IMR-90 (cell line): Measurements from ENCODE around the gene SGMS1. TPM values are rescaled to one million over a fixed set of nuclear protein-coding genes. Genes with fewer than 3 reads are reported as not detected.

ENCODE experiments used
- ATAC-seq: fragments of 200-7000 bp; cut with Tn5 transposase; 2 replicates; pipeline ENCODE4 v1.9.1; 2020; ENCODE audit warnings: low read depth, mild to moderate bottlenecking, moderate library complexity
- BruUV-seq: library from RNA; stranded (reverse); fragments of 400-500 nt; replicated peaks from 2 replicates; lab custom pipeline; 2021; lab: Mats Ljungman, UMichigan
- CTCF ChIA-PET: fragments of 300-600 bp; formaldehyde crosslinking; extraction: SDS; loops from one replicate; lab custom pipeline; 2021; ENCODE audit warnings: antibody characterized with exemption; lab: Yijun Ruan, JAX
- POLR2A ChIA-PET: fragments of 300-600 bp; sonication (Branson Sonifier 250); formaldehyde crosslinking; loops from one replicate; lab custom pipeline; 2022; ENCODE audit warnings: antibody characterized with exemption; ENCODE audit not compliant: unreplicated experiment; lab: Charles Lee
- DNase-seq: peaks from one replicate; pipeline ENCODE4 v3.0.0; 2013
- H2AFZ ChIP-seq: replicated peaks from 2 replicates; pipeline ENCODE3; 2013; ENCODE audit warnings: low read length, mild to moderate bottlenecking; ENCODE audit not compliant: poor library complexity
- H2AK5ac ChIP-seq: 2 replicates; pipeline ENCODE4 v1.6.1; 2013; ENCODE audit warnings: low read depth, low read length, inconsistent platforms
- H2AK9ac ChIP-seq: replicated peaks from 2 replicates; pipeline ENCODE3; 2013; ENCODE audit warnings: mild to moderate bottlenecking, low read depth, low read length, moderate library complexity; ENCODE audit not compliant: poor library complexity
- H2BK120ac ChIP-seq: 2 replicates; pipeline ENCODE4 v1.6.1; 2013; ENCODE audit warnings: low read depth, low read length, inconsistent platforms
- H2BK15ac ChIP-seq: 3 replicates; pipeline ENCODE4 v1.6.1; 2013; ENCODE audit warnings: low read depth, low read length, inconsistent platforms
- H2BK20ac ChIP-seq: 2 replicates; pipeline ENCODE4 v1.6.1; 2013; ENCODE audit warnings: low read depth, mild to moderate bottlenecking, inconsistent platforms, low read length, moderate library complexity
- H2BK5ac ChIP-seq: 2 replicates; pipeline ENCODE4 v1.6.1; 2013; ENCODE audit warnings: mild to moderate bottlenecking, low read depth, low read length, inconsistent platforms; ENCODE audit not compliant: poor library complexity, severe bottlenecking
- H3K14ac ChIP-seq: replicated peaks from 2 replicates; pipeline ENCODE4 v1.6.1; 2013; ENCODE audit warnings: low read depth, low read length, inconsistent platforms
- H3K18ac ChIP-seq: 2 replicates; pipeline ENCODE4 v1.6.1; 2013; ENCODE audit warnings: low read depth, low read length, control low read depth
- H3K23ac ChIP-seq: 2 replicates; pipeline ENCODE4 v1.6.1; 2013; ENCODE audit warnings: low read depth, low read length, inconsistent platforms
- H3K27ac ChIP-seq: 2 replicates; pipeline ENCODE4 v1.5.1; 2013; ENCODE audit warnings: mild to moderate bottlenecking, control low read depth, low read length; ENCODE audit not compliant: insufficient read depth
- H3K27me3 ChIP-seq: 2 replicates; pipeline ENCODE4 v1.6.1; 2013; ENCODE audit warnings: low read length; ENCODE audit not compliant: control insufficient read depth, insufficient read depth
- H3K36me3 ChIP-seq: 2 replicates; pipeline ENCODE4 v1.6.1; 2013; ENCODE audit warnings: low read length, mixed read lengths; ENCODE audit not compliant: control insufficient read depth, insufficient read depth
- H3K4ac ChIP-seq: 2 replicates; pipeline ENCODE4 v1.6.1; 2013; ENCODE audit warnings: low read depth, low read length, inconsistent platforms
- H3K4me1 ChIP-seq: 2 replicates; pipeline ENCODE4 v1.6.1; 2013; ENCODE audit warnings: low read length, mixed read lengths; ENCODE audit not compliant: control insufficient read depth, insufficient read depth
- H3K4me2 ChIP-seq: 2 replicates; pipeline ENCODE4 v1.6.1; 2013; ENCODE audit warnings: low read depth, mild to moderate bottlenecking, control low read depth, low read length, moderate library complexity
- H3K4me3 ChIP-seq: 2 replicates; pipeline ENCODE4 v1.5.1; 2013; ENCODE audit warnings: low read depth, mild to moderate bottlenecking, control low read depth, low read length, moderate library complexity; ENCODE audit not compliant: insufficient read depth
- H3K56ac ChIP-seq: 2 replicates; pipeline ENCODE4 v1.6.1; 2013; ENCODE audit warnings: low read length, inconsistent platforms; ENCODE audit not compliant: insufficient read depth; ENCODE audit errors: extremely low read depth
- H3K79me1 ChIP-seq, 2 experiments: 2 replicates each; pipeline ENCODE4 v1.6.1; 2013; ENCODE audit warnings: low read length in 2 of 2, inconsistent platforms in 1 of 2, low read depth in 1 of 2
- H3K9ac ChIP-seq: 2 replicates; pipeline ENCODE4 v1.6.1; 2013; ENCODE audit warnings: low read depth, low read length, control low read depth
- H3K9me1 ChIP-seq: 2 replicates; pipeline ENCODE4 v1.6.1; 2013; ENCODE audit warnings: low read length, inconsistent platforms; ENCODE audit not compliant: insufficient read depth
- H3K9me3 ChIP-seq: 2 replicates; pipeline ENCODE4 v1.6.1; 2013; ENCODE audit warnings: low read length; ENCODE audit not compliant: control insufficient read depth, insufficient read depth
- H4K20me1 ChIP-seq: 2 replicates; pipeline ENCODE4 v1.6.1; 2013; ENCODE audit warnings: low read length, inconsistent platforms; ENCODE audit not compliant: insufficient read depth
- H4K5ac ChIP-seq: 2 replicates; pipeline ENCODE4 v1.6.1; 2013; ENCODE audit warnings: mild to moderate bottlenecking, low read depth, low read length, control low read depth
- H4K8ac ChIP-seq, 2 experiments: 2 replicates each; pipeline ENCODE4 v1.6.1; 2013; ENCODE audit warnings: low read depth in 2 of 2, low read length in 2 of 2, control low read depth in 1 of 2, inconsistent platforms in 1 of 2
- H4K91ac ChIP-seq: 2 replicates; pipeline ENCODE4 v1.6.1; 2013; ENCODE audit warnings: low read depth, low read length, inconsistent platforms; ENCODE audit not compliant: insufficient read depth
- BHLHE40 ChIP-seq: fragments of 150-350 bp; IDR thresholded peaks from 2 replicates; pipeline ENCODE4 v1.6.1; 2016; ENCODE audit warnings: mild to moderate bottlenecking, low read depth, low read length
- CEBPB ChIP-seq: IDR thresholded peaks from 2 replicates; pipeline ENCODE4 v1.6.1; 2012; ENCODE audit warnings: low read depth, low read length, improper control_type of control experiment
- CHD1 ChIP-seq: IDR thresholded peaks from 2 replicates; pipeline ENCODE4 v1.6.1; 2012; ENCODE audit warnings: low read depth, low read length, improper control_type of control experiment
- CTCF ChIP-seq: conservative IDR thresholded peaks from 2 replicates; pipeline ENCODE4 v1.5.1; 2012; ENCODE audit warnings: mild to moderate bottlenecking, low read depth, low read length, improper control_type of control experiment
- ELK1 ChIP-seq: fragments of 150-350 bp; IDR thresholded peaks from 2 replicates; pipeline ENCODE4 v1.6.1; 2016; ENCODE audit warnings: low read depth, mild to moderate bottlenecking, low read length, moderate library complexity, borderline replicate concordance
- MAFK ChIP-seq: IDR thresholded peaks from 2 replicates; pipeline ENCODE4 v1.6.1; 2012; ENCODE audit warnings: low read depth, low read length, improper control_type of control experiment
- MAZ ChIP-seq: IDR thresholded peaks from 2 replicates; pipeline ENCODE4 v1.6.1; 2012; ENCODE audit warnings: low read depth, mild to moderate bottlenecking, low read length, improper control_type of control experiment, moderate library complexity, borderline replicate concordance
- MXI1 ChIP-seq: IDR thresholded peaks from 2 replicates; pipeline ENCODE4 v1.6.1; 2012; ENCODE audit warnings: low read depth, mild to moderate bottlenecking, low read length, moderate library complexity, borderline replicate concordance
- NFE2L2 ChIP-seq: fragments of 150-350 bp; IDR thresholded peaks from 2 replicates; pipeline ENCODE4 v1.6.1; 2016; ENCODE audit warnings: low read depth, mild to moderate bottlenecking, low read length
- POLR2A ChIP-seq: IDR thresholded peaks from 2 replicates; pipeline ENCODE4 v1.6.1; 2012; ENCODE audit warnings: mild to moderate bottlenecking, low read depth, low read length
- RCOR1 ChIP-seq: IDR thresholded peaks from 2 replicates; pipeline ENCODE4 v1.6.1; 2012; ENCODE audit warnings: mild to moderate bottlenecking, low read length, improper control_type of control experiment; ENCODE audit not compliant: insufficient replicate concordance
- RFX5 ChIP-seq: IDR thresholded peaks from 2 replicates; pipeline ENCODE4 v1.8.0; 2012; ENCODE audit warnings: low read depth, mild to moderate bottlenecking, low read length, moderate library complexity
- SMC3 ChIP-seq: fragments of 150-350 bp; IDR thresholded peaks from 2 replicates; pipeline ENCODE4 v1.6.1; 2016; ENCODE audit warnings: low read depth, mild to moderate bottlenecking, antibody characterized with exemption, low read length, moderate library complexity
- USF2 ChIP-seq: fragments of 150-350 bp; IDR thresholded peaks from 2 replicates; pipeline ENCODE4 v1.6.1; 2017; ENCODE audit warnings: mild to moderate bottlenecking, antibody characterized with exemption, low read length, low read depth
- WGBS, 2 experiments: methylation state at CpG; one replicate each; pipeline versions ENCODE4 v1.1.5 to v1.1.7; 2013; ENCODE audit warnings: missing lambda C conversion rate in 2 of 2; ENCODE audit not compliant: insufficient read length in 1 of 2; ENCODE audit errors: extremely low coverage in 2 of 2; 5-methylcytosine and 5-hydroxymethylcytosine counted together
- dilution Hi-C: fragments of 300-500 bp; cut with HindIII; formaldehyde crosslinking; loops from one replicate; pipeline ENCODE4 v1.14.3; 2018; ENCODE audit warnings: low sequenced_read_pairs; ENCODE audit not compliant: unreplicated experiment
- in situ Hi-C: fragments of 300-500 bp; cut with MboI; formaldehyde crosslinking; loops from 3 replicates; pipeline ENCODE4 v1.14.3; 2019; ENCODE audit warnings: low sequenced_read_pairs, inconsistent platforms, mixed read lengths
- intact Hi-C: fragments of 100-400 bp; cut with micrococcal nuclease; formaldehyde crosslinking; loops from 2 replicates; pipeline ENCODE4 v1.10.0; 2022
- polyA plus RNA-seq, 3 experiments: library from polyadenylated mRNA; depleted of rRNA; stranded (reverse); fragments of >200 nt; gene quantifications; 2 replicates each; pipeline ENCODE4 v1.2.3, GENCODE V29; 2012; ENCODE audit warnings: low replicate concordance in 1 of 3
- total RNA-seq: library from RNA; depleted of rRNA; stranded (reverse); fragments of >200 nt; gene quantifications from 2 replicates; pipeline ENCODE4 v1.2.3, GENCODE V29; 2012

Gene SGMS1
- total and polyA plus RNA-seq, 2 of the 4 experiments (the other 2 are of a cell fraction): 9.8 to 30.8 TPM

- Histone ChIP-seq H3K4ac (no peak overlapping the region), H3K14ac (no peak overlapping the region), H3K36me3 (no peaks in the 10 kb centered on the region), H3K27me3 (no peaks in the 10 kb centered on the region), H2BK5ac (no peak overlapping the region), H2AK5ac (no peak overlapping the region), H4K91ac (no peak overlapping the region), H3K9me1 (peaks cover 11% of the 10 kb centered on the region), H3K9ac (no peak overlapping the region), H3K56ac (no peak overlapping the region), H3K18ac (no peak overlapping the region), H3K4me2 (no peak overlapping the region), H4K20me1 (0 out of 2 replicates have a peak, but pooled peaks cover 3% of the 10 kb centered on the region), H3K4me1 (peaks cover 2% of the 10 kb centered on the region; the same call in 1 of the 2 replicates), H3K79me1 (peaks cover 19 to 39% of the 10 kb centered on the region in 2 experiments; a peak in 3 of 4 replicates), H4K8ac (no peak overlapping the region), H2BK15ac (no peak overlapping the region), H2AFZ (no peak overlapping the region), H4K5ac (no peak overlapping the region), H3K23ac (no peak overlapping the region), H3K4me3 (no peak overlapping the region), H2BK20ac (no peak overlapping the region), H2BK120ac (no peak overlapping the region), H2AK9ac (no peak overlapping the region), H3K27ac (no peak overlapping the region), H3K9me3 (no peaks in the 10 kb centered on the region)
- dilution Hi-C loops (no loop called here), intact Hi-C loops (no loop called here), in situ Hi-C loops (no loop called here)
- no TSS peak for BruUV-seq
- no peak for ATAC-seq
- WGBS, 2 experiments: no CpG with 5 or more reads among the region's 3 CpGs
- TF ChIP-seq RCOR1 (no peak), CEBPB (no peak), CHD1 (no peak), MAZ (no peak), MXI1 (no peak), SMC3 (no peak), MAFK (no peak), ELK1 (no peak), RFX5 (no peak), BHLHE40 (no peak), USF2 (no peak), CTCF (no peak), NFE2L2 (no peak), POLR2A (no peak)
- DNase-seq: no peak
- ChIA-PET CTCF (no interaction called here), POLR2A (no interaction called here)
Observed at GRCh38 chr10:50567384-50567783, 56.4 kb downstream of the SGMS1 start.
